ENCODE results near the gene CDK5RAP3.

GRCh38 chr17:47996201-47996600 lies 25.3 kb downstream of the CDK5RAP3 start:
- TF ChIP-seq SIN3A (IDR thresholded peaks at IDR 0.05; ENCODE audit: borderline replicate concordance, insufficient read depth, low read length) (no peak), POLR2AphosphoS5 (IDR thresholded peaks at IDR 0.05; ENCODE audit: low read depth, low read length) (no peak)
